Thyroid gland (tissue), 4 donors: ENCODE data around the gene ADAMTS16.

ENCODE experiments used
- CTCF ChIP-seq, 6 experiments: fragments of 200-600 bp in 3 of 6; fragments of 450-650 bp in 3 of 6; sonication (generic) in 3 of 6; IDR thresholded peaks; one replicate each; pipeline ENCODE4 v1.5.1; 2016 to 2019; ENCODE audit warnings: antibody characterized with exemption in 6 of 6, mild to moderate bottlenecking in 2 of 6, inconsistent platforms in 1 of 6, moderate library complexity in 1 of 6
- POLR2A ChIP-seq, 2 donors: fragments of 450-650 bp; IDR thresholded peaks; one replicate each; pipeline ENCODE4 v1.6.1; 2017; ENCODE audit warnings: antibody characterized with exemption in 2 of 2, mild to moderate bottlenecking in 2 of 2, moderate library complexity in 1 of 2

- TF ChIP-seq CTCF (IDR thresholded peaks at IDR 0.05) (no peak), POLR2A (IDR thresholded peaks at IDR 0.05) (no peak)
Measured at GRCh38 chr5:5116956-5117355, 23.2 kb upstream of the ADAMTS16 start.
